Common myeloid progenitor, CD34-positive (primary cell): ENCODE results near the gene ZNF197.
"Not testable (repeated sequence)": the region's sequence is repeated elsewhere in the genome, so short reads cannot be mapped to it uniquely, and the experiment has no call there.

Experiments
- CTCF ChIA-PET: fragments of 350-600 bp; sonication (Branson Sonifier 250); formaldehyde crosslinking; loops from one replicate; lab custom pipeline; 2021; ENCODE audit warnings: antibody characterized with exemption; lab: Charles Lee
- POLR2A ChIA-PET: fragments of 350-600 bp; sonication (Branson Sonifier 250); formaldehyde crosslinking; loops from one replicate; lab custom pipeline; 2021; ENCODE audit warnings: antibody characterized with exemption; lab: Charles Lee
- DNase-seq, 3 donors: peaks; one replicate each; pipeline versions ENCODE4 v3.0.0 to v3.0.0-alpha.2; 2013
- H3K27ac ChIP-seq, 2 experiments: 1 replicate in 1 of 2; 2 replicates in 1 of 2; pipeline ENCODE4 v1.7.0; 2013; ENCODE audit warnings: inconsistent platforms in 2 of 2, low read length in 2 of 2, mild to moderate bottlenecking in 2 of 2, low read depth in 1 of 2, moderate library complexity in 1 of 2; ENCODE audit not compliant: severe bottlenecking in 2 of 2, insufficient read depth in 1 of 2, poor library complexity in 1 of 2
- H3K27me3 ChIP-seq, 5 experiments: replicated peaks in 2 of 5; 1 replicate in 3 of 5; 2 replicates in 2 of 5; pipeline versions ENCODE4 v1.6.1 to v1.7.0; 2013; ENCODE audit warnings: low read length in 4 of 5, mild to moderate bottlenecking in 2 of 5, moderate library complexity in 2 of 5, inconsistent platforms in 1 of 5; ENCODE audit not compliant: insufficient read depth in 5 of 5, control insufficient read depth in 4 of 5
- H3K36me3 ChIP-seq, 4 experiments: 1 replicate in 2 of 4; 2 replicates in 2 of 4; pipeline versions ENCODE4 v1.6.1 to v1.7.0; 2013; ENCODE audit warnings: low read length in 3 of 4, control low read depth in 1 of 4, mild to moderate bottlenecking in 1 of 4; ENCODE audit not compliant: control insufficient read depth in 4 of 4, insufficient read depth in 4 of 4
- H3K4me1 ChIP-seq, 4 experiments: 1 replicate in 3 of 4; 2 replicates in 1 of 4; pipeline versions ENCODE4 v1.6.1 to v1.7.1; 2013; ENCODE audit warnings: low read length in 3 of 4, mild to moderate bottlenecking in 3 of 4, control low read depth in 1 of 4, inconsistent platforms in 1 of 4, moderate library complexity in 1 of 4; ENCODE audit not compliant: control insufficient read depth in 4 of 4, insufficient read depth in 4 of 4; ENCODE audit errors: control extremely low read depth in 1 of 4
- H3K4me3 ChIP-seq, 7 experiments: 1 replicate in 4 of 7; 2 replicates in 3 of 7; pipeline versions ENCODE4 v1.5.1 to v1.7.0; 2013; ENCODE audit warnings: mild to moderate bottlenecking in 7 of 7, low read length in 6 of 7, moderate library complexity in 6 of 7, inconsistent platforms in 2 of 7, low read depth in 2 of 7, control low read depth in 1 of 7; ENCODE audit not compliant: insufficient read depth in 4 of 7, control insufficient read depth in 1 of 7; ENCODE audit errors: extremely low read depth in 1 of 7
- H3K9me3 ChIP-seq, 5 experiments: 1 replicate in 4 of 5; 2 replicates in 1 of 5; pipeline versions ENCODE4 v1.6.1 to v1.7.1; 2013; ENCODE audit warnings: low read length in 4 of 5, mild to moderate bottlenecking in 2 of 5, inconsistent platforms in 1 of 5, low read depth in 1 of 5, moderate library complexity in 1 of 5; ENCODE audit not compliant: control insufficient read depth in 4 of 5, insufficient read depth in 2 of 5; ENCODE audit errors: control extremely low read depth in 1 of 5
- WGBS: methylation state at CpG from one replicate; pipeline ENCODE4 v1.1.5; 2013; ENCODE audit not compliant: insufficient coverage; 5-methylcytosine and 5-hydroxymethylcytosine counted together

The ZNF197 gene

DNA sequence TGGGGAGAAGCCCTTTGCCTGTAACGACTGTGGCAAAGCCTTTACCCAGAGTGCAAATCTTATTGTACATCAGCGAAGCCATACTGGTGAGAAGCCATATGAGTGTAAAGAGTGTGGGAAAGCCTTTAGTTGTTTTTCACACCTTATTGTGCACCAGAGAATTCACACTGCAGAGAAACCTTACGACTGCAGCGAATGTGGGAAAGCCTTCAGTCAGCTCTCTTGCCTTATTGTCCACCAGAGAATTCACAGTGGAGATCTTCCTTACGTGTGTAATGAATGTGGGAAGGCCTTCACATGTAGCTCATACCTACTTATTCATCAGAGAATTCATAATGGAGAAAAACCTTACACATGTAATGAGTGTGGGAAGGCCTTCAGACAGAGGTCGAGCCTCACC, 34.6 kb downstream of the ZNF197 start:
- POLR2A ChIA-PET, result no interaction called here
- Histone ChIP-seq H3K4me3 (no peak overlapping the region), H3K27ac (no peak overlapping the region), H3K4me1 (no peaks in the 10 kb centered on the region), H3K36me3 (peaks cover 37 to 66% (median 50%) of the 10 kb centered on the region in 4 experiments), H3K27me3 (no peaks in the 10 kb centered on the region), H3K9me3 (peaks cover 17 to 63% (median 34%) of the 10 kb centered on the region in 5 experiments)
- CTCF ChIA-PET, result no interaction called here
- no CpG with 5 or more reads among the region's 6 CpGs for WGBS
- DNase-seq, result no peak

DNA sequence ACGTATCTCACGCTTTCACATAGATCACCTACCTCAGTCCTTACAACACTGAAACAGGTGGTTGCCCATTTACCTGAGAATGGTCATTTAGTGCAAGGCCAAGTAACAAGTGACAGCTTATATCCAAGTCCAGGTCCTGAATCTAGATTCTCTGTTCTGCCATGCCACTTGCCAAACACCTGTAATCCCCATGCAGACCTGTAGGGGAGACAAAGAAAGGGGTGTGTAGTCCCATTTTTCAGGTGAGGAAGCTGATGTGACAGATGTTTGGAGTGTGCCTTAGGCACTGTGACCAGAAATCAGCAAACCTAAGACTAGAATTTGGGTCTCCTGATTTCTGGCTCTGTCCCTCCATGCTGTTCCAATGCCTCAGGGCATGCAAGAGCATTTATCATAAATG, 36.4 kb downstream of the ZNF197 start:
- H3K4me1 ChIP-seq, result no peaks in the 10 kb centered on the region
- CTCF ChIA-PET, result no interaction called here
- no peak overlapping the region for H3K27ac ChIP-seq
- WGBS, result 100% methylated on average over 2 of the region's 2 CpGs
- H3K4me3 ChIP-seq, result no peak overlapping the region
- POLR2A ChIA-PET, result no interaction called here
- peaks cover 17 to 60% (median 30%) of the 10 kb centered on the region in 5 experiments for H3K9me3 ChIP-seq
- DNase-seq, result no peak
- H3K36me3 ChIP-seq, result peaks cover 33 to 51% (median 45%) of the 10 kb centered on the region in 4 experiments
- H3K27me3 ChIP-seq, result no peaks in the 10 kb centered on the region

GRCh38 chr3:44665173-44665572, 40.3 kb downstream of the ZNF197 start:
- peaks cover 9 to 13% (median 11%) of the 10 kb centered on the region in 4 experiments for H3K36me3 ChIP-seq
- no peaks in the 10 kb centered on the region for H3K4me1 ChIP-seq
- ChIA-PET CTCF (no interaction called here), POLR2A (no interaction called here)
- DNase-seq, result no peak
- WGBS, result 100% methylated on average over 1 of the region's 3 CpGs
- H3K27me3 ChIP-seq, result no peaks in the 10 kb centered on the region
- peaks cover 3 to 31% (median 9%) of the 10 kb centered on the region in 5 experiments for H3K9me3 ChIP-seq
- H3K27ac ChIP-seq, result no peak overlapping the region
- H3K4me3 ChIP-seq, result no peak overlapping the region

DNA sequence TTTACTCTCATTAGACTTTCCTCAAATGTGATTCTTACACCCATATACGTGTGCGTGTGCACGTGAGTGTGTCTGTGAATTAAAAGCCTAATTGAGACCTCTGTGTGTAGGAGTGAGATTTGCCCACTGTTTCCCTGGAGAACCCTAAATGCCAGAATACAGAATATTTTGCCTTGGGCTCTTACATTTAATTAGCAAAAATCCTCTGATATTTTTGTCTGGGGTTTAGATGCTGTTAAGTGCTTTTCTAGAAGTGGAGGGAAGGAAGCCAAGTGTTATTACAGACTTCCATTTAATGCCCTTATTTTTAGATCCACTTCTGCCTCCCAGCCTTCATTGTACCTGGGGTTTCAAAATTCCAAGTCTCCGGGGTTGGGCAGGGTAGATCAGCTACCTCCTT, 41.5 kb downstream of the ZNF197 start:
- H3K9me3 ChIP-seq, result peaks cover 0 to 26% (median 3%) of the 10 kb centered on the region in 5 experiments

GRCh38 chr3:44669760-44670159, 44.9 kb downstream of the ZNF197 start:
- ChIA-PET CTCF (no interaction called here), POLR2A (no interaction called here)
- Histone ChIP-seq H3K36me3 (peaks cover 0 to 4% (median 0%) of the 10 kb centered on the region in 4 experiments), H3K27me3 (no peaks in the 10 kb centered on the region), H3K27ac (no peak overlapping the region), H3K4me1 (no peaks in the 10 kb centered on the region), H3K9me3 (peaks cover 0 to 38% (median 2%) of the 10 kb centered on the region in 5 experiments), H3K4me3 (no peak overlapping the region)
- 95% methylated on average over 6 of the region's 6 CpGs for WGBS
- DNase-seq, result no peak

More for the DNA sequence above, 41.5 kb downstream of the ZNF197 start:
- H3K36me3 ChIP-seq, result peaks cover under 1 to 2% (median 1%) of the 10 kb centered on the region in 4 experiments
- CTCF ChIA-PET, result no interaction called here
- POLR2A ChIA-PET, result no interaction called here
- no peaks in the 10 kb centered on the region for H3K4me1 ChIP-seq
- no peak overlapping the region for H3K4me3 ChIP-seq
- H3K27me3 ChIP-seq, result no peaks in the 10 kb centered on the region
- no peak overlapping the region for H3K27ac ChIP-seq
- no peak for DNase-seq
- 100% methylated on average over 1 of the region's 4 CpGs for WGBS

DNA sequence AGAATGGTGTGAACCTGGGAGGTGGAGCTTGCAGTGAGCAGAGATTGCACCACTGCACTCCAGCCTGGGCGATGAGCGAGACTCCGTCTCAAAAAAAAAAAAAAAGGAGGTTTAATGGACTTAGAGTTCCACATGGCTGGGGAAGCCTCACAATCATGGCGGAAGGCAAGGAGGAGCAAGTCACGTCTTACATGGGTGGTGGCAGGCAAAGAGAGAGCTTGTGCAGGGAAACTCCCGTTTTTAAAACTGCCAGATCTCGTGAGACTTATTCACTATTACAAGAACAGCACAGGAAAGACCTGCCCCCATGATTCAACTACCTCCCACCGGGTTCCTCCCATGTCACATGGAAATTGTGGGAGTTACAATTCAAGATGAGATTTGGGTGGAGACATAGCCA, 48.6 kb downstream of the ZNF197 start:
- H3K4me3 ChIP-seq, H3K27ac ChIP-seq, H3K27me3 ChIP-seq, DNase-seq, POLR2A ChIA-PET, H3K4me1 ChIP-seq, CTCF ChIA-PET, H3K36me3 ChIP-seq: not testable (repeated sequence)
- 100% methylated on average over 3 of the region's 8 CpGs for WGBS
- H3K9me3 ChIP-seq, result peaks cover 0 to 52% (median 5%) of the 10 kb centered on the region in 5 experiments

GRCh38 chr3:44674211-44674610, 49.4 kb downstream of the ZNF197 start:
- 54% methylated on average over 2 of the region's 2 CpGs for WGBS
- DNase-seq, result no peak
- H3K4me1 ChIP-seq, result no peaks in the 10 kb centered on the region
- H3K9me3 ChIP-seq, result peaks cover 0 to 55% (median 5%) of the 10 kb centered on the region in 5 experiments
- no peak overlapping the region for H3K4me3 ChIP-seq
- ChIA-PET CTCF (no interaction called here), POLR2A (no interaction called here)
- H3K27me3 ChIP-seq, result no peaks in the 10 kb centered on the region
- no peak overlapping the region for H3K27ac ChIP-seq
- peaks cover 0 to 4% (median 0%) of the 10 kb centered on the region in 4 experiments for H3K36me3 ChIP-seq
